Esophagus muscularis mucosa (tissue), 4 donors: ENCODE measurements around the gene ANKRD2. TPM values are rescaled to one million over a fixed set of nuclear protein-coding genes. Genes with fewer than 3 reads are reported as not detected.

ENCODE experiments used
- DNase-seq: peaks from one replicate; pipeline ENCODE4 v3.0.0-alpha.2; 2017; ENCODE audit errors: extremely low spot score
- H3K27ac ChIP-seq, 4 donors: fragments of 200-600 bp; sonication (generic); replicated peaks in 1 of 4; 1 replicate in 3 of 4; 2 replicates in 1 of 4; pipeline ENCODE4 v1.5.1; 2016 to 2019; ENCODE audit warnings: mild to moderate bottlenecking in 1 of 4
- H3K27me3 ChIP-seq, 4 donors: fragments of 200-600 bp; sonication (generic); one replicate each; pipeline versions ENCODE4 v1.5.1 to v1.6.0; 2016 to 2019
- H3K36me3 ChIP-seq, 4 donors: fragments of 200-600 bp; sonication (generic); one replicate each; pipeline ENCODE4 v1.5.1; 2016 to 2019
- H3K4me1 ChIP-seq, 4 donors: fragments of 200-600 bp; sonication (generic); one replicate each; pipeline ENCODE4 v1.5.1; 2016 to 2019
- H3K4me3 ChIP-seq, 4 donors: fragments of 200-600 bp; sonication (generic); 1 replicate in 2 of 4; 2 replicates in 2 of 4; pipeline ENCODE4 v1.5.1; 2016 to 2019; ENCODE audit warnings: mild to moderate bottlenecking in 4 of 4, moderate library complexity in 1 of 4
- H3K9me3 ChIP-seq, 4 donors: fragments of 200-600 bp; sonication (generic); 1 replicate in 3 of 4; 2 replicates in 1 of 4; pipeline ENCODE4 v1.5.1; 2016 to 2019
- EP300 ChIP-seq: sonication (generic); formaldehyde crosslinking; IDR thresholded peaks from one replicate; pipeline ENCODE4 v1.6.1; 2017; ENCODE audit warnings: antibody characterized with exemption
- POLR2A ChIP-seq: fragments of 450-650 bp; IDR thresholded peaks from one replicate; pipeline ENCODE4 v1.6.1; 2017; ENCODE audit warnings: antibody characterized with exemption, moderate library complexity, mild to moderate bottlenecking, low read depth
- POLR2AphosphoS5 ChIP-seq, 2 donors: sonication (generic); formaldehyde crosslinking; IDR thresholded peaks; one replicate each; pipeline ENCODE4 v1.6.1; 2017; ENCODE audit warnings: antibody characterized with exemption in 2 of 2
- WGBS: methylation state at CpG from one replicate; pipeline ENCODE4 v1.1.5; 2018; 5-methylcytosine and 5-hydroxymethylcytosine counted together
- intact Hi-C: fragments of 100-400 bp; cut with DNase I; formaldehyde crosslinking; loops from one replicate; pipeline ENCODE4 v1.15.1; 2023
- total RNA-seq, 4 donors: library from RNA; depleted of rRNA; stranded (reverse); fragments of >200 nt; gene quantifications; one replicate each; pipeline versions ENCODE4 v1.1.0 to v1.2.1, GENCODE V29; 2016
- TF ChIP-seq, protein P1 (sequence below), 3 experiments: fragments of 200-600 bp in 2 of 3; fragments of 450-650 bp in 1 of 3; sonication (generic) in 2 of 3; IDR thresholded peaks; one replicate each; pipeline ENCODE4 v1.5.1; 2017 to 2019; ENCODE audit warnings: antibody characterized with exemption in 3 of 3, mild to moderate bottlenecking in 2 of 3, moderate library complexity in 1 of 3

Gene ANKRD2
- total RNA-seq, 4 donors from 2014 or later, result 0.33 to 1.6 (median 1.2) TPM; not detected in 1

DNA sequence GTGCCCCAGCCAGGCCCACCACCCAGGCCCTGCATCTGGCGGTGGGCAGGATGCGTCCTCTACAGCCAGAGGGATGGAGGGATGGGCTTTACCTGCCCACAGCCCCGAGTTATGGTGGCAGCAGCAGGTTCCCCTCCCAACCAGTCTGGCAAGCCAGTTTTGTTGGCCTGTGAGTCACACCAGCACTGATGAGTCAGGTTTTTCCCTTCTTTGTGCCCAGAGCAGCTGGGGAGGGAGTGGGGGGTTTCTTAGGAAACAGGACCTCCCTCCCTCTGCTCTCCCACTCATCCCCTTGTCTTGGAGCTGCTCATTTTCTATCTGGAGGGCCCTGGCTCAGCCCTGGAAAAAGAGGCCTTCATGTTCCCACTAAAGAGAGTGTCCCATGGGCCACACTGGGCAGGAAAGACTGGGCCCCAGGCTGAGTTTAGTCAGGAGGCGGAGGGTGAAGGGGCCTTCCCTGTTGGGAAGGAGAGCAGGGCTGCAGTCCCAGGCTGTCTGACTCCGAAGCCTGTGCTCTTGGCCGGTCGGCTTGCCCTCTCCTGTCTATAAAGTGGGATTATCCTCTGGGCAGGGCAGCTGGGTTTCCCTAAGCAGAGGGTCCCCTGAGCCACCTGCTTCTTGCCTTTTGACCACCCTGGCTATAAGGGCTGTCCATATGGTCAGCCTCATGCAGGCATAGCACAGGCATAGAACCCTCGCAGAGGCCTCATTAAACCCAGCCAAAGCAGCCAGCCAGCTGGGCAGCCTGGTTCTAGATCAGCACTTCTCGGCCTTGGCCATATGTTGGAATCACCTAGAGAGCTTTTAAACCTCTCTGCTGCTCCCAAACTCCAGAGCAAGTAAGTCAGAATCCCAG is 30.2 kb upstream of the ANKRD2 start:
- Histone ChIP-seq H3K4me3 (no peak overlapping the region), H3K27me3 (no peaks in the 10 kb centered on the region), H3K9me3 (no peaks in the 10 kb centered on the region), H3K4me1 (peaks cover 46 to 65% (median 51%) of the 10 kb centered on the region in 4 donors), H3K36me3 (no peaks in the 10 kb centered on the region), H3K27ac (peak overlapping the region; percentile 82 to 87 (median 84))
- no peak for DNase-seq
- WGBS, result 44% methylated on average over 8 of the region's 9 CpGs
- TF ChIP-seq EP300 (no peak), POLR2AphosphoS5 (IDR thresholded peaks at IDR 0.05) (peak; percentile 70 to 72)
- intact Hi-C loops, result no loop called here

DNA sequence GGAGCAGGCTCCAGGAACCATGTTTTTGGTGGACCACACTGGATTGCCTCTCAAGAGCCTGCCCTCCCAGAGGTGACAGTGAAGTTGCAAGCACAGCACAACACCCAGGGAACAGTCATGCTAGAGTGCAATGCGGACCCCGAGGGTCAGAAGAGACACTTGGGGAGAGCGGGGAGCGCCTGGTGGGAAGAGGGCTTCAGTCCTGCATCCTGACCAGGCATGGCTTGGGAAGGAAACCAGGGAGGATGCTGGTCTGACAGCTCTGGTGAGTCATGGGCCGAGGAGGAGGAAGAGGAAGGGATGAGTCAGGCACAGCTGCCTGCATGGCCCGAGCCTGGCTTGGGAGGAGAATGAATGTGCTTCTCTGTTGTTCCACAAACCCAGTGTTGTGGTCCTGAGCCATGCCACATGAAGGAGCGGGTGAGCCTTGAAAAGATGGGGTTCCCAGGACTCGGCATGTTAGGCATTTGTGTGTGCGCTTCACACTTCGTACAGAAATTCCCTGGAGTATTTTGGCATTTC is 29.5 kb upstream of the ANKRD2 start:
- no peak for DNase-seq
- no peaks in the 10 kb centered on the region for H3K27me3 ChIP-seq
- H3K27ac ChIP-seq, result peak overlapping the region; percentile 82 to 87 (median 84)
- no peak for TF ChIP-seq EP300
- no peak for TF ChIP-seq POLR2A
- peak; percentile 75 to 89 for TF ChIP-seq POLR2AphosphoS5 (IDR thresholded peaks at IDR 0.05)
- TF ChIP-seq, protein P1, sequence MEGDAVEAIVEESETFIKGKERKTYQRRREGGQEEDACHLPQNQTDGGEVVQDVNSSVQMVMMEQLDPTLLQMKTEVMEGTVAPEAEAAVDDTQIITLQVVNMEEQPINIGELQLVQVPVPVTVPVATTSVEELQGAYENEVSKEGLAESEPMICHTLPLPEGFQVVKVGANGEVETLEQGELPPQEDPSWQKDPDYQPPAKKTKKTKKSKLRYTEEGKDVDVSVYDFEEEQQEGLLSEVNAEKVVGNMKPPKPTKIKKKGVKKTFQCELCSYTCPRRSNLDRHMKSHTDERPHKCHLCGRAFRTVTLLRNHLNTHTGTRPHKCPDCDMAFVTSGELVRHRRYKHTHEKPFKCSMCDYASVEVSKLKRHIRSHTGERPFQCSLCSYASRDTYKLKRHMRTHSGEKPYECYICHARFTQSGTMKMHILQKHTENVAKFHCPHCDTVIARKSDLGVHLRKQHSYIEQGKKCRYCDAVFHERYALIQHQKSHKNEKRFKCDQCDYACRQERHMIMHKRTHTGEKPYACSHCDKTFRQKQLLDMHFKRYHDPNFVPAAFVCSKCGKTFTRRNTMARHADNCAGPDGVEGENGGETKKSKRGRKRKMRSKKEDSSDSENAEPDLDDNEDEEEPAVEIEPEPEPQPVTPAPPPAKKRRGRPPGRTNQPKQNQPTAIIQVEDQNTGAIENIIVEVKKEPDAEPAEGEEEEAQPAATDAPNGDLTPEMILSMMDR (IDR thresholded peaks at IDR 0.05), result no peak
- H3K4me1 ChIP-seq, result peaks cover 51 to 68% (median 56%) of the 10 kb centered on the region in 4 donors
- H3K9me3 ChIP-seq, result no peaks in the 10 kb centered on the region
- intact Hi-C loops, result no loop called here
- H3K4me3 ChIP-seq, result no peak overlapping the region
- 41% methylated on average over 10 of the region's 10 CpGs for WGBS
- H3K36me3 ChIP-seq, result no peaks in the 10 kb centered on the region

DNA sequence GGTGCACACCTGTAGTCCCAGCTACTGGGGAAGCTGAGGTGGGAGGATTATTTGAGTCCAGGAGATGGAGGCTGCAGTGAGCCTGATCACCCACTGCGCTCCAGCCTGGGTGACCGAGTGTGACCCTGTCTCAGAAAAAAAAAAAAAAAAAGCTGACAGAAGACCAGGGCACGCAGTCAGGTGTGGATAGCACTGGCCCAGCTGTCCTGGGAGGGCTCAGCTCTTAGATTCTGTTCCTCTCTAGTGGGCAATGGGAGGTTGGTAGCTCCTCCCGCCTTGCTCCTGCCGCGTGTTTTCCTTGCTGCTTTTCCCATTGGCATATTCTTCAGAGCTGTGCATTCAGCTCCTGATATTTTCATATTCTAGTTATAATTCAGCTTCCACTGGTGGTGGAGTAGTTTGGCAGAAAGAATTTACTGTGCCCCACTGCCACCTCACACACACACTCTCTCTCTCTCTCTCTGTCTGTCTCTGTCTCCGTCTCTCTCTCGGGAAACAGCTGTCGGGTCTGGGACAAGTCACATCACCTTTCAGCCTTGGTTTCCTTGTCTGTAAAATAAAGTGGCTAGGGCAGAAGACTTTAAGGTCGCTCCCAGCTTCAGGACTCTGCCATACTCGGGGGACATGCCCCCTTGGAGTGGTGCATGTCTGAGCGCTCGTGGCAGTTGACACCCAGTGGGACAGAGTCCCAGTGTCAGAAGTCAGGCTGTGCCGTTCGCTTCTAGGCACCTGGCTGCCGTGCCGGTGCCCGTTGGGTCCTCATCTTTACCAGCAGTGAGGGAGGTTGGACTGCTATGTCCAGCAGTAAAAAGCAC is 25.9 kb upstream of the ANKRD2 start:
- H3K27ac ChIP-seq, result no peak overlapping the region
- H3K4me1 ChIP-seq, result peaks cover 48 to 59% (median 53%) of the 10 kb centered on the region in 4 donors
- WGBS, result 82% methylated on average over 18 of the region's 18 CpGs
- H3K27me3 ChIP-seq, result no peaks in the 10 kb centered on the region
- no peak for TF ChIP-seq POLR2AphosphoS5 (IDR thresholded peaks at IDR 0.05)
- intact Hi-C loops, result no loop called here
- H3K36me3 ChIP-seq, result no peaks in the 10 kb centered on the region
- no peak for DNase-seq
- H3K4me3 ChIP-seq, result no peak overlapping the region
- H3K9me3 ChIP-seq, result no peaks in the 10 kb centered on the region

DNA sequence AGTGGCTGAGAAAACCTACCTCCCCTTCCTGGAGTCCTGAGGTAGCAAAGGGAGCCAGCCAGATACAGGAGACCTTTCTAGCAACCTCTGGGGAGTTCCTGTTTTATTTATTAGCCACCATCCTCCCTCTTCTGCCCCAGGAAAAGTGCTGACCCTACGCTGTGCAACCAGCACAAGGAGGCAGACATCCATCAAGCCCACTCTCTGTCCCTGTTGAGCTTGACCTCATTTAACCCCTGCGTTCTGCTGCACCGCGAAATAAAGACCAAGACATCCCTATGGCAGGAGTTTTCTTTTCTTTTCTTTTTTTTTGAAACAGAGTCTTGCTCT is 25.3 kb upstream of the ANKRD2 start:
- DNase-seq, result no peak
- no peak overlapping the region for H3K27ac ChIP-seq
- intact Hi-C loops, result no loop called here
- no peak overlapping the region for H3K4me3 ChIP-seq
- no peaks in the 10 kb centered on the region for H3K36me3 ChIP-seq
- no peaks in the 10 kb centered on the region for H3K9me3 ChIP-seq
- peaks cover 42 to 53% (median 48%) of the 10 kb centered on the region in 4 donors for H3K4me1 ChIP-seq
- TF ChIP-seq POLR2A, result no peak
- WGBS, result 76% methylated on average over 4 of the region's 4 CpGs
- H3K27me3 ChIP-seq, result no peaks in the 10 kb centered on the region

DNA sequence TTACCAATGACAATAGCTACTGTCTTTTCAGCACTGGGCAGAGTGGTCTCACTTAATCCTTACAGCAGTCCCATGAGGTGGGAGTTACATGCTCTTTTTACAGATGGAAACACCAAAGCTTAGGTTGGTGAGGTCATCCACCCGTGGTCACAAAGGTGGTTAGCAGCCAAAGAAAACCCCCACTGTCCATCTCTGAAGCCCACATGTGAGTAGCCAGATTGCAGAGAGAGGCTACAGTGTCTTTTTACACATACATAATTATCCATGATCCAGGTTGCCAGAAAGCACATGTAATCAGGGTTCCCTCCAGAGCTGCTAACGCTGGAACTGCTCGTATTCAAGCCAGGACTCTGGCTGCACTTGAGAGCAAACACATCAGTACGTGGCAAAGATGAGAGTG is 24.6 kb upstream of the ANKRD2 start:
- no peaks in the 10 kb centered on the region for H3K36me3 ChIP-seq
- intact Hi-C loops, result no loop called here
- H3K27me3 ChIP-seq, result no peaks in the 10 kb centered on the region
- WGBS, result 62% methylated on average over 4 of the region's 4 CpGs
- DNase-seq, result no peak
- no peak overlapping the region for H3K27ac ChIP-seq
- no peak overlapping the region for H3K4me3 ChIP-seq
- H3K4me1 ChIP-seq, result peaks cover 35 to 47% (median 42%) of the 10 kb centered on the region in 4 donors
- no peaks in the 10 kb centered on the region for H3K9me3 ChIP-seq
- TF ChIP-seq POLR2AphosphoS5 (IDR thresholded peaks at IDR 0.05) (no peak), EP300 (no peak), POLR2A (no peak)
- TF ChIP-seq, protein P1 (IDR thresholded peaks at IDR 0.05), result no peak
